Frontal cortex (tissue), 4 donors: Measurements from ENCODE around the gene PTPRN2. TPM values are rescaled to one million over a fixed set of nuclear protein-coding genes. Genes with fewer than 3 reads are reported as not detected.
"Not testable (repeated sequence)": the region's sequence is repeated elsewhere in the genome, so short reads cannot be mapped to it uniquely, and the experiment has no call there.

Experiments used
- DNase-seq, 2 donors: peaks; one replicate each; pipeline ENCODE4 v3.0.0; 2012; ENCODE audit warnings: low spot score in 2 of 2
- FAIRE-seq: peaks from 2 replicates; lab custom pipeline; 2012; peaks lifted over from hg19 to GRCh38; lab: Jason Lieb, UNC
- total RNA-seq: library from RNA; depleted of rRNA; stranded (reverse); fragments of >200 nt; gene quantifications from one replicate; pipeline ENCODE4 v1.2.3, GENCODE V29; 2014
- donor health status: control.
- donor health status: control.
- donor health status: control.

Gene PTPRN2
- total RNA-seq, 1 donor from 2014 or later, result 52.2 TPM

DNA sequence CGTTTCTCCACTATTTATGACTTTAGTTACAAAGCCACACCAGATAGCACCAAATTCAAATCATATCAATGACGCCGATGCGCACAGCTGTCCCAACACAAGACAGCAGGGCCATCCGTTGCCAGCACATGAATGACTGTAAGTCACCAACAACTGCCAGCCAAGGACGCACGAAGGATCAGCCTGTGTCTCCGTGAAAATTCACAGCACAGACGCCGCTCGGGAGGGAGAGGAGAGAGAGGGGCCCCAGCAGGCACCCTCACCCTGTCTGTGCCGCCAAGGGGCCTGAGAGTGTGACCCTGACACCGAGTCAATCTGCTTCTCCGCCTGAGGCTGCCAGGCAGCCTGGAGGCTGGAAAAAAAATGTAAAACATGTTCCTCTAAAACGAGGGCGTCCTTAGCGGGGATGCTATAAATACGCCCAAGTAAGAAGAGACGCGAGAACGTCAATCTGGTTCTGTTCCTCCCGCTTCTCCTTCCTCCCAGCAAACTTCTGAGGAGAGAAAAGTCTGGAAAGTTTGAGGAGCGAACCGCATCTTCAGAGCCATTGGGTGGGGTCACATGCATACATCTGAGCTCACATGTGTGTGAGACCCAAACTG is 111.2 kb downstream of the PTPRN2 start:
- DNase-seq, result no peak
- FAIRE-seq, result no peak

DNA sequence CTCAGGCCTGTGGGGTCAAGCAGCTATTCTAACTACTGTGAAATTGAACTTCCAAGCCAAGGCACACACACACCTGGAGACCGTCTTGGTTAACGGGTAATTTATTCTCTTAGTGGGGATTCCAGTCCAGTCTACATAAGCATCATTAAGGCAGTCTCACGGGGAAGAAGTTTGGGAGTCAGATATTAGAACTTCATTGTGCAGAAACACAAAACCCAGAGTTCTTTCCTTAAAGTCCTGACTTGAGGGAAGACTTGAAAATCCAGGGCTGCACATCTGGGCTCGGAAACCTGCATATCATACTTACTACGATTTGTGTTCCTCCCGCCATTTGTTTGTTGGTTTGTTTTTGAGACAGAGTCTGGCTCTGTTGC is 112.0 kb downstream of the PTPRN2 start:
- FAIRE-seq (no peak), DNase-seq (no peak)

DNA sequence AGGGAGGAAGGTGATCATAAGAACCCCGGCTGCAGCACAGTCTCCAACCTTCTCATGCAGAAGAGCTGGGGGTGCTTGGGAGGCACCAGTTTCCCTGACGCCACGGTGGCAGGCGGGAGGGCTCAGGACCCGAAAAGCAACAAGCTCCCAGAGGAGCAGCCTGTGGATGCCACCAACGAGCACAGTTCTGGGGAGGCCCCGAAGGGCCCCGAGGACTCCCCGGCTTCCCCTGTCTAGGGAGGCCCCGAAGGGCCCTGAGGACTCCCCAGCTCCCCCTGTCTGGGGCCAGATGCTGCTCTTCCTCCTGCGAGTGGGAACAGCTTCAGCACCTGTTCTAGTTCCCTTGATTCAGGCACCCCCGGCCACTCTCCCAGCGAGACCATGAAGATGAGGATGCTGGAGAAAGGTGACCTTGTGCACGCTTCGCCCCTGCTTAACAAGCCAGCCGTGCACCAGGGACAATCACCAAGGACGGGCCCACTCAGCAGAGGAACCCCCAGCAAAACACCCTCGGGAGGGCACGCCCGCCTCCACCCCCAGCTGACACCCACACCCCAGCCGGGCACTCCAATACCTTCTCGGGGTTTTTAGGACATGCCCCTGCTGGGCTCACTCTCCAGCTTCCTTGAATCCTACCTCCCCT is 112.5 kb downstream of the PTPRN2 start:
- DNase-seq (no peak), FAIRE-seq (no peak)

DNA sequence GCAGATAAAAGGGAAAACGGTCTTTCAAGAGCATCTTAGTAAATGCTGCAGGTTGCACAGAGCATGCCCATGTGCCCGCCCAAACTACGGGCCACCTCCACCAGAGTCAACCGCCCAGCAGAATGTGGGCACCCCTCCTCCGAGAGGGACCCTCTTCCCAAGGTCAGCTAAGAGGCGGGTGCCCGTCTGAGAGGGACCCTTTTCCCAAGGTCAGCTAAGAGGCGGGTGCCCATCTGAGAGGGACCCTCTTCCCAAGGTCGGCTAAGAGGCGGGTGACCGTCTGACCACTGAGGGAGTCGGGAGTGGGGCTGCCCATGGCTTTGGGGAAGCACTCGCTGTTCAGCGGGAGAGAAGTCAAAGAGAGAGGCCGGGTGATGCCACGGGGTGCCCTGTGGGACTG is 113.1 kb downstream of the PTPRN2 start:
- DNase-seq, result no peak
- FAIRE-seq, result no peak

DNA sequence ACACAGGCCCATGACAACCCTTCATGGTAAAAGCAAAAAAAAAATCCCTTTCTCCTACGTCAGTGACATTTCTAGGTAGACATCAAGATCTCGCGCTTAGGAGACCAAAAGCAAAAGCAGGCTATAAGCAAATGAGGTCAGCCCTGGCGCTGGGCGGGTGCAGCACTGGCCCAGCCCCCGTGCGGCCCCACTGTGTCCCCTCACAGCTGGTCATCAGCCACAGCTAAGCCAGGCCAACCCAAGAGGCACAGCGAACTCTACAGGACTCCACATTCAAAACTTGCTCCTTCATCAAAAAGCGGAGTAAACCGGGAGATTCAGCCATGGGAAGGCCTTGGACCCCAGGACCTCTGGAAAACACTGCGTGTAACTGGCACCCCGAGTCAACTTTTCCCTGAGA is 113.7 kb downstream of the PTPRN2 start:
- no peak for FAIRE-seq
- DNase-seq, result no peak

DNA sequence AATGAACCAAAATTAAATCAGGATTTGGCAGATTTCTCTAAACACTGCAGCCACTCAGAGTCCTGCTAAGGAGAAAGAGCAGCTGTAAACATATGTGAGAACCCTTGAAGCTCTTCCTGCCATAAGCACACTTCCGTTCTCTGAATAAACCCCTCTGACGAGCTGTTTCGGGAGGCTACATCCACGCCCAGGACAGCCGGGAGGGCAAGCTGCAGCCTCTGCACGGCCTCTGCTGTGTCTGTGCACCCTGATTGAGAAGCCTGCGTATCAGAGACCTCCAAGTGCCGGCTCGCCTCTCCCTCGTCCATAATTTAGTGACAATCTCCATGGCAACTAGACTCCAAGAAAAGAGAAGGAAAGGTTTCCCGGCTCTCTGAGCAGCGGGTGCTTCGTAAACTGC is 114.4 kb downstream of the PTPRN2 start:
- FAIRE-seq, result no peak
- no peak for DNase-seq

DNA sequence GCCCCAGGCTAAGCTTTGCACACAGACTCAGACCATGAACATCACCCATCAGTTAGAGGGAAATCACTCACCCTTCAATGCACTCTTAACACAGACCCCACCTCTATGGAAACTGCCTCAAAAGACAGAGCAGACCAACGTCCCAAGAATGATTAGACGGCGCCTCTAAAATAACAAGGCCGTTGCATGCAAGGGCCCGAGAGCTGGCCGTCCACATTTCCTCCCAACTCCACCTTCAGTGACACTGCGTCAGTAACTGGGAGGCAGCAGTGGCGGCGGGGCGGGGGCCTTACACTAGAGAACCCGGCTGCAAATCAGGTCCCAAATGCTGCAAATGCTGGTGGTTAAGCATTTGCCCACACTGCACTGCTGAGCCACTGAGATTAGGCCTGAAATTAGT is 115.0 kb downstream of the PTPRN2 start:
- no peak for FAIRE-seq
- DNase-seq, result no peak

DNA sequence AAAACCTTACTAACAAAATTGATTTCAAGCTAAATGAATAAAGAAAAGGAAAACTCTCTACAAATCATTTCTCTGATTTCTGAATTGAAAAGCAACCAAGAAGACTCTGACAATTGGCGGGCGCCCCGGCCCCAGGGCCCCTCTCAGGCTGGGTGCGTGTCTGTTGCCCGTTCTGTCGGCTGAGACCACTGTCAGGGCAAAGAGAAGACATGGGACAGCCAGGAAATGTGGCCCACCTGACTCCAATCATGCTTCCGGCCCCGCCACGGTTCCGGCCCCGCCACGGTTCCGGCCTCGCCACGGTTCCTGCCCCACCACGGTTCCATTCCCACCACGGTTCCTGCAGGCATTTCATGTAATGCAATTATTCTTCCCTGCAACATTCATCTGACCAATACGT is 115.9 kb downstream of the PTPRN2 start:
- DNase-seq, result no peak

DNA sequence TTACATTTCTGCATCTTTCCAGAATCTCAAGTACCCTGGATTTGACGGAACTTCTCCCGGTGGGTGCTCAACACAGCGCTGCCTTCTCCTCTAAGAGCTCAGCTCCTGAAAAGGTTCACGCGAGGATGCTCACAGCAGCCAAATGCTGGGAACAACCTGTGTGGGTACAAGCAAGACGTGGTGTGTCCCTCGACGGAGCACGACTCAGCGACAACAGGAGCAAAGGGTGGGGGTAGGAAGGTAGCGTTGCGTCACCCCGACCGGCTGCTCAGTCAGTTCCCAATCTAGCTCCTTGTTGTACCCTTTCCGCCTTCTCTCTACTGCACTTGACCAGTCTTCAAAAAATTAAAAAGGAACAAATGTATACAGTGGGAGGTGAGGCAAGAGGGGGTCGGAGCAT is 117.3 kb downstream of the PTPRN2 start:
- FAIRE-seq, result no peak
- DNase-seq, result no peak

More for the DNA sequence above, 115.9 kb downstream of the PTPRN2 start:
- FAIRE-seq, result no peak

DNA sequence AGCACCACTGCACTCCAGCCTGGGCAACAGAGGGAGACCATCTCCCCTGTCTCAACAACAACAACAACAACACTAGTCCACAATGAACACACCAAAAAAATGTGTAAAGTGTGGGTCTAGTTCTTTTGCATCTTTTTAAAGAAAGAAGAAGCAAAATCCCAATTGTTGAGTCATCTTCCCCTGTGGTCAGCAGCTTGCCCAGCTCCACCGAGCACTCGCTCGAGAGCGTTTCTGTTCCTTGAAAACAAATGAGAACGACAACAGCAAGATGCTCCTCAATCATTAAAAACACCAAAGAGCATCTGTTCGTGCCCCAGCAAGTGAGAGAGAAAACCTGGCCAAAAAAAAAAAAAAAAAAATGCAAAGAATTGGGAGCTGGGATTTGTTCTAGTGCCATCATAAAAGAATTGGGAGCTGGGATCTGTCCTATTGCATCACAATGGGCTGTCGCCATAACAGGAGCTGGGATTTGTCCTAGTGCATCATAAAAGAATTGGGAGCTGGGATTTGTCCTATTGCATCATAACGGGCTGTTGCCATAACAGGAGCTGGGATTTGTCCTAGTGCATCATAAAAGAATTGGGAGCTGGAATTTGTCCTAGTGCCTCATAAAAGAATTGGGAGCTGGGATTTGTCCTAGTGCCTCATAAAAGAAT is 118.1 kb downstream of the PTPRN2 start:
- no peak for FAIRE-seq
- DNase-seq, result no peak

DNA sequence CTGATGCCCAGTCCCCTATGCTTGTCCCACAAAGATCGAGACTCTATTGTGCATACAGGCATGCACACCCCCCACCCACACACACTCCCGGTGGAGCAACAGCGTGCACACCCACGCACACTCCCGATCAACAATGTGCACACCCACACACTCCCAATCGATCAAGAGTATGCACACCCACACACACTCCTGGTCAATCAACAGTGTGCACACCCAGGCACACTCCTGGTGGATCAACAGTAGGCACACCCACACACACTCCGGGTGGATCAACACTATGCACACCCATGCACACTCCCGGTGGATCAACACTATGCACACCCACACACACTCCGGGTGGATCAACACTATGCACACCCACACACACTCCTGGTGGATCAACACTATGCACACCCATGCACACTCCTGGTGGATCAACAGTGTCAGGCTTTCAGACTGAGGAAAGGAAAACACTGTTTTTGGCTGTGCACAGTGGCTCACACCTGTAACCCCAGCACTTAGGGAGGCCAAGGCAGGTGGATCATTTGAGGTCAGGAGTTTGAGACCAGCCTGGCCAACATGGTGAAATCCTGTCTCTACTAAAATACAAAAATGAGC is 118.8 kb downstream of the PTPRN2 start:
- DNase-seq (no peak), FAIRE-seq (no peak)

DNA sequence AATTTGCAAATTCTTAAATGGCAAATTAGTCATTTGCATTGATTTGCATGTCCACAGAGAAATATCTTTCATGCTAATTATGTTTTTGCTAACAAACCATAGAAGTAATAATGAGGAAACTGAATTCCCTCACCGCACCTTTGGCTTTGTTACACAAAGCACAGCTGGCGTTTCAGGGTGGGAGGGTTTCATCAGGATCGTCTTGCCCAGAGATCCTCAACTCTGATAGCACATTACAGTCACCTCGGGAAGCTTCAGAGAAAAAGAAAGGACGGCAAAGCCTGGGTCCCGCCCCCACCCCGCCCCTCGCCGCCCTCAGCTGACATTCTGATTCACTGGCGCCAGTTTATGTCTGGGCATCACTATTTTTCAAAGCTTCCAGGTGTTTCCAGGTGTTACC is 119.4 kb downstream of the PTPRN2 start:
- FAIRE-seq (no peak), DNase-seq (no peak)

DNA sequence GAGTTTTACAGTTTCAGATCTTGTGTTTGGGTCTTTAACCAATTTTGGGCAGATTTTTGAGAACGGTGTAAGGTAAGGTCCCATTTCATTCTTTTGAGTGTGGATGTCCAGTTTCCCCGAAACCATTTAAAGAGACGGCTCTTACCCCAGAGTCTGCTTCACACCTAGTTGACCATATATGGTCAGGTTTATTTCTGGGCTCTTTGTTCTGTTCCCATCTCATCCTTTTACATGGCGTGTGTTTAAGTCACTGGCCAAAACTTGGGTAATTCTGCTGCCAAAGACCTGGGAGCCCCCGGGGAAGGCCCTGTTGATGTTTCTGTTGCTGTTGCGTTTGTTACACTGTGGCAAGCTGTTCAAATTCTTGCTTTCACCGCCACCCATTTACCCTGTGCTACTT is 120.1 kb downstream of the PTPRN2 start:
- FAIRE-seq, result no peak

DNA sequence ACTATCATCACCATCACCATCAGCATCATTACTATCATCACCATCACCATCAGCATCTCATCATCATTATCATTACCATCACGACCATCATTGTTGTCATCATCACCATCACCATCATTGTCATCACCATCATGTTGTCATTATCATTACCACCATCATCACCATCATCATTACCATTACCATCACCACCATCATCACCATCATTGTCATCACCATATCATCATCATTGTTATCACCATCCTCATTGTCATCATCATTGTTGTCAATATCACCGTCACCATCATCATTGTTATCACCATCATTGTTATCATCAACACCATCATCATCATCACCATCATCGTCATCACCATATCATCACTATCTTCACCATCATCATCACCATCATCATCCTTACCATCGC is 124.3 kb downstream of the PTPRN2 start:
- DNase-seq, result no peak
- no peak for FAIRE-seq

More for the DNA sequence above, 120.1 kb downstream of the PTPRN2 start:
- DNase-seq, result no peak

DNA sequence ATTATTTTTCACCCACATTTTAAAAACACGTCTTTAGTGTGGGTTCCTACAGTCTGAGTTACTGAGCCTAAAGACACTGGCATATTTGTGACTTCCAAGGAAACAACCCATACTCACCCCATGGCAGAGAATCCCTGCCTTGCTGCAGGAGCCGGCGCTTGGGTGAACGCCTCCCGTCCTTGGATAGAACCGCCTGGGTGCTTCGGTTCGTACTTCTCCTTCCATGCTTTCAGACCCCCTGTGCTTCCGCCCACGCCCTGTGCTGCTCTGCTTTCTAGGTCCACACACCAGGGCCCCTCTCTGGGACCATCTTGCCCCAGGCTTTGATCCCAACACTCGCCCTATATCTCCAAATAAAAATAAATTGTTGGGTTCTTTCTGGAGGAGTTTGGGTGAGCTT is 125.8 kb downstream of the PTPRN2 start:
- no peak for DNase-seq
- no peak for FAIRE-seq

DNA sequence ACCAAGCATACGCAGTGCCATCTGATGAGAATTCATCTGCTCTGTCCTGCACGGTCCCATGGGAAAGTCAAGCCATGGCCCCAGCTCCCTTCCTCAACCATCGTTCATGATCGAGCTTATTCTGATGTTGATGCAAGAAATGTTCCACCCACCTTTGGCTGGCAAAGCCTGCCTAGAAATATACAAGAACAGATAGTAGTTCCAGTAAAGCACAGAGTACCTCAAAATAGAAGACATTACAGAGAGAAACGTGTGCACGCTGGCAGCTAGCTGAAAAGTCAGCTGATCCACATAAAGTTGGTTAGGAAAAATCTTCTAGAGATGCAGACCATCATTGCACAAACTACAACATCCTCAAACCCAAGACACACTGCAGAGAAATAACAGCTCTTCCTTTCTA is 127.0 kb downstream of the PTPRN2 start:
- no peak for FAIRE-seq
- no peak for DNase-seq

DNA sequence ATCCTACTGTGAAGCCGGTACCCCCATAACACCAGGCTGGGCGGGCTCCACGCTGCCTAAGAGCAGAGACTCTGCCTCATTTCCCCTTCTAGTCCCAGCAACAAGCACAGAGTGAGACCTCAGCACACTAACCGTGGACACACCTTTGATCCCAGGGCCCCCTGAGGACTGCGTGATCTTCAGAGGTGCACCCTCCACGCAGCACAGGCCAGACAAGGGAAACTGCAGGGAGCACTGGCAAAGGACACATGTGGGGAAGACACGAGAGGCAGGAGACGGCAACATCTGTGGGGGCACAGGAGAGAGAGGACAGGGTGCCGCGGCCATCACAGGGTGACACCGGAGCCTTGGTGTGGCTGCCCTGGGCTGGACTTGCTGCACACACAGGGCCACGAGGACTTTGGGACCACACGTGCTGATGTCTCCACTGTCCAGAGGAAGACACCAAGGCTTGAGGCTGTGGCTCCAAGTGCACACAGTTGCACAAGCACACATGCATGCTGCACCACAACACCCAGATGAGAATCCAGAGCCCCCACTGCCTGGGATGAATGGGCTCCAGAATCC is 128.8 kb downstream of the PTPRN2 start:
- no peak for FAIRE-seq
- DNase-seq, result no peak

DNA sequence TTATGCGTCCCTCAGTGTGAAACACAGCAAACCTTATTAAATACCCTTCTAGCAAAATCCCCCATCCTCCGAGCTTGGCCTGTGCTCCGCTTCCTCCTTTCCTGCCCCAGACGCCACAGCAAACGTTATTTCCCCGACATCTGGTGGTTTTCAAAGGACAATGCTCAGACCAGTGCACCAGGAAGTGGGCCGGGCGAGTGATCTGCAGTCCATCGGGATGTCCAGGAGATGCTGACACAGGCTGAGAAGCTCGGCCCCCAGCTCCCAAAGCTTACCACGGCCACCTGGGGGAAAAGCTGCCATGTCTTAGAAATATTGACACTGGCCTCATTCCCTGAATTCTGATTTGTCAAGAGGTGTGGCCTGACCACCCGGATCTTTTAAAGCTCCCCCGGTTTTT is 129.5 kb downstream of the PTPRN2 start:
- DNase-seq (no peak), FAIRE-seq (no peak)

DNA sequence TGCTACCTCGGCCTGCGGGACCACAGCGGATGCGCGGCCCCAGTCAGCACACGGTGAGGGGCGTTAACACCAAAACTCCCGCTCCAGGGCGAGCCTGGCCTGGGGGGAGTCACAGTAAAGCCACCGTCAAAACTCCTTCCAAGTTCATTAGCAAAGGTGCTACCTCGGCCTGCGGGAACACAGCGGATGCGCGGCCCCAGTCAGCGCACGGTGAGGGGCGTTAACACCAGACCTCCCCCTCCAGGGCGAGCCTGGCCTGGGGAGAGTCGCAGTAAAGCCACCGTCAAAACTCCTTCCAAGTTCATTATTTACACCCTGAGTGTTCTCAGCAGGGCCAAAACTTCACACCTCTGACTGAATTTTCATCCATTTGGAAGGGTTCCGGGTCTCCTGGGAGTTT is 130.0 kb downstream of the PTPRN2 start:
- not testable (repeated sequence) for DNase-seq, FAIRE-seq

DNA sequence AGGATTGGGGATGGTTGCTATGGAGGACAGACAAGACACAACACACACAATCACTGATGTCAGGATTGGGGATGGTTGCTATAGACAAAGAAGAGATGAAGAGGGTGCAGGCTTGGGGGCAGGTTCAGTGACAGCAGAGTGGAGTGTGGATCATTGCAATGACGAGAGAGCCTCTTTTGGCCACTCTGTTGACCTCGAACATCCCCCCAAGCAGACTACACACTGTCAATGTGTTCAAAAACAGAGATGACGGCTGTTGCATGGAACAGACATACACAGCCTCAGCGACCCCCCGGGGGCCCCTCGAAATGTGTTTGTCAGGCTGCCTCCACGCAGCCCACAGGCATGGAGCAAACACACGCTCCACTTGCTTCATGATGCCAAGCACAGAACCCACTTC is 133.0 kb downstream of the PTPRN2 start:
- DNase-seq, result no peak
- no peak for FAIRE-seq

DNA sequence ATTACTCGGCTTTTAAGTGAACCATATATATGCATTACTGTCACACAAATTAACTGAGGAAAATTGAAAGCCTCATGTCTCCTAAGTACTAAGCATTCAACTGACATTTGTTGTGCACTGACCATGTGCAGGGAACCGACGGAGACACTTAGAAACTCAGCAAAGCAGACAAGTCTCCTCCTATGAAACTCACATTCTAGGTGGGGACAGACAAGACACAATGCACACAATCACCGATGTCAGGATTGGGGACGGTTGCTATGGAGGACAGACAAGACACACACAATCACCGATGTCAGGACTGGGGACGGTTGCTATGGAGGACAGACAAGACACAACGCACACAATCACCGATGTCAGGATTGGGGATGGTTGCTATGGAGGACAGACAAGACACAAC is 134.0 kb downstream of the PTPRN2 start:
- DNase-seq, result no peak

More for the DNA sequence above, 134.0 kb downstream of the PTPRN2 start:
- no peak for FAIRE-seq
